Measurements from ENCODE around the gene SLC25A4.

DNA sequence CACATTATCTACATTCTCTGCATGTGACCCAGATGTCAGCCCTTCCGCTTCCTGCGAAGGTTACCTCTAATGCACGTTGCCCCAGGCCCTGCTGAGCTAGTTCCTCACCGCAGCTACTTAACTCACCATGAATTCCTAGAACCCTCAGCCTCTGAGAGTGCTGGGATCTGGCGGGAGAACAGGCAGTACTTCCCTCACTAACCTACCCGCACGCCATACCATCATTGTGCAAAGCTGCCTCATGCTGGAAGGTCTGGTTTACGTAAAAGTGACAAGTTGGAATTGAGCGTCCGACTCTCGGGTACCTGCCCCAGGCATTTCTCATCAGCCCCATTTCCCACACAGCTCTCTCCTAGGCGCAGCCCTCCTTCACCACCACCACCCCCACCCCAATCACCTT lies 6.3 kb downstream of the SLC25A4 start:
- no peak for TF ChIP-seq CTCF (tag by site-specific recombination; IDR thresholded peaks at IDR 0.05)
- TF ChIP-seq ZNF335 (tag by site-specific recombination; conservative IDR thresholded peaks at IDR 0.05), result no peak
- no peak for TF ChIP-seq ZNF561 (tag by site-specific recombination; IDR thresholded peaks at IDR 0.05; ENCODE audit: borderline replicate concordance)
- TF ChIP-seq ZSCAN16 (tag by site-specific recombination; IDR thresholded peaks at IDR 0.05), result no peak
- no peak for TF ChIP-seq ZNF785 (tag by site-specific recombination; IDR thresholded peaks at IDR 0.05)
- TF ChIP-seq ZFHX2 (tag by site-specific recombination; conservative IDR thresholded peaks at IDR 0.05), result no peak
- no peak for TF ChIP-seq TRIM28 (IDR thresholded peaks at IDR 0.05; ENCODE audit: borderline replicate concordance, low read length)
- no peak for TF ChIP-seq ZNF514 (tag by site-specific recombination; IDR thresholded peaks at IDR 0.05)
- no peak for TF ChIP-seq ZFP37 (tag by site-specific recombination; IDR thresholded peaks at IDR 0.05)
- TF ChIP-seq MZF1 (tag by site-specific recombination; IDR thresholded peaks at IDR 0.05; ENCODE audit: borderline replicate concordance), result no peak
- TF ChIP-seq YY2 (tag by site-specific recombination; IDR thresholded peaks at IDR 0.05), result no peak
- TF ChIP-seq ZBTB26 (tag by site-specific recombination; optimal IDR thresholded peaks at IDR 0.05), result no peak
- TF ChIP-seq ZNF423 (tag by site-specific recombination; IDR thresholded peaks at IDR 0.05), result no peak
